OCI-LY3 (cell line): ENCODE results near the gene GFY.

ENCODE experiments used
- EZH2phosphoT487 ChIP-seq: fragments of 200-600 bp; shearing (Covaris generic); IDR thresholded peaks from 2 replicates; pipeline ENCODE4 v1.6.1; 2018; ENCODE audit warnings: antibody characterized with exemption, mixed run types, low read depth
- TF ChIP-seq, protein P1 (sequence below): fragments of 200-600, 300-600 bp; sonication (generic); IDR thresholded peaks from 2 replicates; pipeline ENCODE4 v1.5.1; 2014; ENCODE audit warnings: antibody characterized with exemption, low read length, low read depth

DNA sequence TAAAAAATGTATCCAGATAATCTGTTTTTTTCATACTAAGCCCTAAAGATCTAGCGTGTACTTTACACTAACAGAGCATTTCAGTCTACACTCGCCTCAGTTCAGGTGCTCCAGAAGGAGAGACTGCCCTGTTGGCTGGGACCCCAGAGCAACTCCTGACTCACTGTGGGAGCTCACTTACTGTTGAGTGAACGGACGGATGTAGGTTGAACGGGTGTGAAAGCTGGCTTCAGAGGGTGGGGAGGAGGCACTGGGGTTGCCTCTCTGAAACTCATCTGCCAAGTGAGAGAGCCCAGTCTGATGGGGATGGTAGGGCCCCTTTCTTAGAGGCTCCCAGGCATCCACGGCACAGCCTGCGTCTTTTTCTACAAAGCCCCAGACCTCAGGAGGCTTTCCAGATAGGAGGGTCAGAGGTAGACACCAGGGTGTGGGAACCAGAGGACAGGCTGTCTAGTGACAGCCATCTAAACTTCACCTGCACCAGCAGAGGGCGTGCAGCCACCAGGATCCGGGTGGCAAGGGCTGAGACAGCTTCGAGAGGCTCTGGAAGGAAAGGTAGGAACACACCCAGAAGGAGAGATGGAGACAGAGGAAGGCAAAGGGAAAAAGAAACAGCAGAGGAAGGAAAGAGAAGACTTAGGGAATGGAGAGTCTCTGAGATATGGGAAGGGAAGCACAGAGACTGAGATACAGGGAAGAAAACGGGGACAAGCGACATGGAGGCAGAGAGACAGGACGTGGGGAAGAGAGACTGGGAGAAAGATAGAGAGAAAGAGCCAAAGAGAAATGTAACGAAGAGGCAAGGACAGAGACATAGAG is 33.4 kb upstream of the GFY start:
- TF ChIP-seq, protein P1, sequence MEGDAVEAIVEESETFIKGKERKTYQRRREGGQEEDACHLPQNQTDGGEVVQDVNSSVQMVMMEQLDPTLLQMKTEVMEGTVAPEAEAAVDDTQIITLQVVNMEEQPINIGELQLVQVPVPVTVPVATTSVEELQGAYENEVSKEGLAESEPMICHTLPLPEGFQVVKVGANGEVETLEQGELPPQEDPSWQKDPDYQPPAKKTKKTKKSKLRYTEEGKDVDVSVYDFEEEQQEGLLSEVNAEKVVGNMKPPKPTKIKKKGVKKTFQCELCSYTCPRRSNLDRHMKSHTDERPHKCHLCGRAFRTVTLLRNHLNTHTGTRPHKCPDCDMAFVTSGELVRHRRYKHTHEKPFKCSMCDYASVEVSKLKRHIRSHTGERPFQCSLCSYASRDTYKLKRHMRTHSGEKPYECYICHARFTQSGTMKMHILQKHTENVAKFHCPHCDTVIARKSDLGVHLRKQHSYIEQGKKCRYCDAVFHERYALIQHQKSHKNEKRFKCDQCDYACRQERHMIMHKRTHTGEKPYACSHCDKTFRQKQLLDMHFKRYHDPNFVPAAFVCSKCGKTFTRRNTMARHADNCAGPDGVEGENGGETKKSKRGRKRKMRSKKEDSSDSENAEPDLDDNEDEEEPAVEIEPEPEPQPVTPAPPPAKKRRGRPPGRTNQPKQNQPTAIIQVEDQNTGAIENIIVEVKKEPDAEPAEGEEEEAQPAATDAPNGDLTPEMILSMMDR, result peak; percentile 98
- TF ChIP-seq EZH2phosphoT487, result no peak
